Measurements from ENCODE around the gene PRODH2. TPM values are rescaled to one million over a fixed set of nuclear protein-coding genes. Genes with fewer than 3 reads are reported as not detected.
"Not testable (repeated sequence)": the region's sequence is repeated elsewhere in the genome, so short reads cannot be mapped to it uniquely, and the experiment has no call there.

PRODH2 gene
- polyA plus RNA-seq, 1 experiment = not detected

DNA sequence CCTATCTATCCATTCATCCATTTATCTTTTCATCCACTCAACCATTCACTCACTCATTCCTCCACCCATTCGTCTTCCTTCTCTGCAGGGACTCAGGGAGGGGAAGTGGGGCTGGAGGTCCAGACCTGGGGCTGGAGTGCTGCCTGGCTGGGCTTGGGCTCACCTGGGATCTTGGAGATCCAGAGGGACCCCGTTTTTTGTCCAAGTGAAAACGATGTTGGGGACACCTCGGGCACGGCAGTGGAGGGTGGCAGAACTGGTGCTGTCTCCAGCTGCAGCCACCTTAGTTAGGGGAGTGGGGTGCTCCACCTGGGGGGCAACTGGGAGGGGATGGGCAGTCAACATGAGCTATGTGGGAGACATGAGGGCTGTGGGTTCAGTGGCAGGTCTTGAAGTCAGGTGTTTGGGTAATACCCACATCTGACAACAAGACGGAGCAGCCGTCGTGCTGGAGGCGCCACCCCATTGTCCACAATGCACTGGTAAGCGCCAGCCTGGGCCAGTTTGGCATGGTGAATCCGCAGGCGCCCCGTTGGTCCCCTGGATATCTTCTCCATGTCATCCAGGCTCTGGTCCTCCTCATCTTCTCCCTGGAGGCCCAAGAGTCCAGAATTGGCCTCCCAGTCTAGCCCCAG is 29.4 kb upstream of the PRODH2 start:
- TF ChIP-seq, protein P1, sequence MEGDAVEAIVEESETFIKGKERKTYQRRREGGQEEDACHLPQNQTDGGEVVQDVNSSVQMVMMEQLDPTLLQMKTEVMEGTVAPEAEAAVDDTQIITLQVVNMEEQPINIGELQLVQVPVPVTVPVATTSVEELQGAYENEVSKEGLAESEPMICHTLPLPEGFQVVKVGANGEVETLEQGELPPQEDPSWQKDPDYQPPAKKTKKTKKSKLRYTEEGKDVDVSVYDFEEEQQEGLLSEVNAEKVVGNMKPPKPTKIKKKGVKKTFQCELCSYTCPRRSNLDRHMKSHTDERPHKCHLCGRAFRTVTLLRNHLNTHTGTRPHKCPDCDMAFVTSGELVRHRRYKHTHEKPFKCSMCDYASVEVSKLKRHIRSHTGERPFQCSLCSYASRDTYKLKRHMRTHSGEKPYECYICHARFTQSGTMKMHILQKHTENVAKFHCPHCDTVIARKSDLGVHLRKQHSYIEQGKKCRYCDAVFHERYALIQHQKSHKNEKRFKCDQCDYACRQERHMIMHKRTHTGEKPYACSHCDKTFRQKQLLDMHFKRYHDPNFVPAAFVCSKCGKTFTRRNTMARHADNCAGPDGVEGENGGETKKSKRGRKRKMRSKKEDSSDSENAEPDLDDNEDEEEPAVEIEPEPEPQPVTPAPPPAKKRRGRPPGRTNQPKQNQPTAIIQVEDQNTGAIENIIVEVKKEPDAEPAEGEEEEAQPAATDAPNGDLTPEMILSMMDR (IDR thresholded peaks at IDR 0.05; ENCODE audit: insufficient read depth, low read depth, low read length) = no peak
- CTCF ChIA-PET = no interaction called here
- H3K36me3 ChIP-seq (ENCODE audit: control insufficient read depth, insufficient read depth, low read length) = no peaks in the 10 kb centered on the region
- POLR2A ChIA-PET = no interaction called here
- H3K27me3 ChIP-seq (ENCODE audit: control insufficient read depth, insufficient read depth, low read length) = peaks cover 17% of the 10 kb centered on the region
- DNase-seq (ENCODE audit: low read depth) = no peak
- no peak overlapping the region for H3K4me3 ChIP-seq (ENCODE audit: low read depth, low read length)

DNA sequence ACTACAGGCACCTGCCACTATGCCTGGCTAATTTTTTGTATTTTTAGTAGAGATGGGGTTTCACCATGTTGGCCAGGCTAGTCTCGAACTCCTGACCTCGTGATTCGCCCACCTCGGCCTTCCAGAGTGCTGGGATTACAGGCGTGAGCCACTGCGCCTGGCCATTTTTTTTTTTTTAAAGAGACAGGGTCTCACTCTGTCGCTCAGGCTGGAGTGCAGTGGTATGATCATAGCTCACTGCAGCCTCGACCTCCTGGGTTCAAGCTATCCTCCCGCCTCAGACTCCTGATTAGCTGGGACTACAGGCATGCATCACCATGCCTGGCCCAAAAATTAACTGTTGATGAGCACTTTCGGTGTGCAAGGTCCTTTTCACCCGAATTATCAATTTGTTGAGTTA is 23.5 kb upstream of the PRODH2 start:
- H3K36me3 ChIP-seq (ENCODE audit: control insufficient read depth, insufficient read depth, low read length); DNase-seq (ENCODE audit: low read depth); POLR2A ChIA-PET; H3K4me3 ChIP-seq (ENCODE audit: low read depth, low read length); H3K27me3 ChIP-seq (ENCODE audit: control insufficient read depth, insufficient read depth, low read length): not testable (repeated sequence)
- CTCF ChIA-PET = interaction anchor here (0.9 kb wide), 2 partner anchors 16 to 17 kb away, joined by 3 to 5 read pairs; no protein-coding TSS in a partner anchor

DNA sequence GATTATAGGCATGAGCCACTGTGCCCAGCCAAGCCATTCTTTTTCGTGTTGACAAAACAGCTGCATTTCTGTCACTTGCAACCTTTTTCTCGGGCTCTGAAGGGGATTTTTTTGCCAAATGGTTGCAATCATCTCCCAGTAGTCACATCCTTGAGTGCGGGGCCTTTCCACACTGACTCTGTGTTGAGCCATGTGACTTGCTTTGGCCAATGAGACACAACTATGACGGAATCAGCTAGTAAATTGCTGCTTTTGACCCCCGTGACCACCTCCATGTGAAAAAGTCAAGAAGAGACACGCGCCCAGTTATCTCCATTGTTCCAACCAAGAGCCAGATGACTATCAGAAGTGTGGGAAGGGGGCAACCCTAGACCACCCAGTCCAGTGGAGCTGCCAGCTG is 21.3 kb upstream of the PRODH2 start:
- ChIA-PET CTCF (interaction anchor here (0.9 kb wide), 1 partner anchor 28 kb away, joined by 3 read pairs; no protein-coding TSS in a partner anchor), POLR2A (no interaction called here)
- H3K27me3 ChIP-seq (ENCODE audit: control insufficient read depth, insufficient read depth, low read length) = peaks cover 2% of the 10 kb centered on the region; the same call in 1 of the 2 replicates
- H3K36me3 ChIP-seq (ENCODE audit: control insufficient read depth, insufficient read depth, low read length) = no peaks in the 10 kb centered on the region
- DNase-seq (ENCODE audit: low read depth) = no peak
- TF ChIP-seq, protein P1 (IDR thresholded peaks at IDR 0.05; ENCODE audit: insufficient read depth, low read depth, low read length) = no peak
- H3K4me3 ChIP-seq (ENCODE audit: low read depth, low read length) = no peak overlapping the region

DNA sequence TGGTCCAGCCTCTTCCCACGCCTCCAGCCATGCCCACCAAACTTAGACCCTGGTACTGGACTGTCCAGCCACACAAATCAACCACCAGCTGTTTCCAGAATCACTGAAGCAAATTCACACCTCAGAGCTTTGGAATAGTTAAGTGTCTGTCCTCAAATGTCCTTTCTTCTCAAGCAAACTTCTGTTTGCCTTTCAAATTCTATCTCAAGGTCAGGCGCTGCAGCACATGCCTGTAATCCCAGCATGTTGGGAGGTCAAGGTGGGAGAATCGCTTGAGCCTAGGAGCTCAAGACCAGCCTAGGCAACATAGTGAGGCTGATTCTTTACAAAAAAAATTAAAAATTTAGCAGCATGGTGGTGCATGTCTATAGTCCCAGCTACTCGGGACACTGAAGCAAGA is 19.4 kb upstream of the PRODH2 start:
- Histone ChIP-seq H3K27me3 (ENCODE audit: control insufficient read depth, insufficient read depth, low read length) (peaks cover 2% of the 10 kb centered on the region; the same call in 1 of the 2 replicates), H3K4me3 (ENCODE audit: low read depth, low read length) (no peak overlapping the region), H3K36me3 (ENCODE audit: control insufficient read depth, insufficient read depth, low read length) (no peaks in the 10 kb centered on the region)
- ChIA-PET POLR2A (no interaction called here), CTCF (interaction anchor here (2.9 kb wide), 1 partner anchor 12 kb away, joined by 10 read pairs; no protein-coding TSS in a partner anchor)
- no peak for DNase-seq (ENCODE audit: low read depth)
- TF ChIP-seq, protein P1 (IDR thresholded peaks at IDR 0.05; ENCODE audit: insufficient read depth, low read depth, low read length) = no peak

DNA sequence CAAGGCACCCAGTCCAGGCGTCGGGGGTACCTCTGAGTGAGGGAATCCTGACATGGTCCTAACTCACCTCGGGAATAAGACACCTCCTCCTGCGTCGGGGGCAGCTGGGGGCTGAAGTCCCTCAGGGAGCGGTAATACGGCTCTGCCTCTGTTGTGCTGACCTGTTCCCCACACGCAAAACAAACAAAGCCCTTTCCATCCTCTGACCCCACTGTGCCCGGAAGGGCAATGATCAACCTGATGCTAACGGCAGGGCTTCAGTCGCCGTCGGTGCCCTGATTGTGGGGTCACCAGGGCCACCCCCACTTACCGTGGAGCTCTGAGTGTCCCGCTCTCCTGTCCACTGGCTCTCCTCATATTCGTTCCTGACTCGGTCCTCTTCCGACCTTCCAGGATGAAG is 18.3 kb upstream of the PRODH2 start:
- Histone ChIP-seq H3K4me3 (ENCODE audit: low read depth, low read length) (no peak overlapping the region), H3K36me3 (ENCODE audit: control insufficient read depth, insufficient read depth, low read length) (no peaks in the 10 kb centered on the region), H3K27me3 (ENCODE audit: control insufficient read depth, insufficient read depth, low read length) (peaks cover 2% of the 10 kb centered on the region; the same call in 1 of the 2 replicates)
- ChIA-PET CTCF (interaction anchor here (2.9 kb wide), 1 partner anchor 11 kb away, joined by 10 read pairs; no protein-coding TSS in a partner anchor), POLR2A (no interaction called here)
- TF ChIP-seq, protein P1 (IDR thresholded peaks at IDR 0.05; ENCODE audit: insufficient read depth, low read depth, low read length) = no peak
- no peak for DNase-seq (ENCODE audit: low read depth)
